K562 (cell line): ENCODE measurements around the gene SPATA13. TPM values are rescaled to one million over a fixed set of nuclear protein-coding genes. Genes with fewer than 3 reads are reported as not detected.

Experiments used
- ATAC-seq: fragments of 200-7000 bp; cut with Tn5 transposase; 3 replicates; pipeline ENCODE4 v1.9.1; 2020; ENCODE audit warnings: moderate library complexity
- BruUV-seq: library from RNA; stranded (reverse); fragments of 400-500 nt; replicated peaks from 2 replicates; lab custom pipeline; 2021; lab: Mats Ljungman, UMichigan
- CTCF ChIA-PET: fragments of 300-600 bp; formaldehyde crosslinking; extraction: SDS; loops from one replicate; lab custom pipeline; 2021; ENCODE audit warnings: low intra/inter-chr PET ratio; lab: Yijun Ruan, JAX
- POLR2A ChIA-PET: fragments of 300-600, 350-650 bp; sonication (Branson Sonifier 250); formaldehyde crosslinking; extraction: SDS; loops from one replicate; lab custom pipeline; 2021; ENCODE audit warnings: antibody characterized with exemption, inconsistent platforms; lab: Yijun Ruan, JAX
- DNase-seq, 4 experiments: peaks; one replicate each; pipeline versions ENCODE4 v3.0.0 to v3.0.0-alpha.2; 2011 to 2018; ENCODE audit warnings: low spot score in 3 of 4, mixed read lengths in 3 of 4; ENCODE audit errors: extremely low read depth in 1 of 4
- FAIRE-seq: peaks from 2 replicates; lab custom pipeline; 2011; peaks lifted over from hg19 to GRCh38; lab: Jason Lieb, UNC
- H2AFZ ChIP-seq: 2 replicates; pipeline ENCODE4 v1.6.0; 2011; ENCODE audit warnings: low read depth, low read length, control low read depth, inconsistent platforms
- H3K27ac ChIP-seq: fragments of 200-600 bp; 3 replicates; pipeline ENCODE4 v1.8.0; 2011; ENCODE audit warnings: low read depth, mild to moderate bottlenecking, control low read depth, inconsistent platforms, low read length, moderate library complexity, mixed read lengths; ENCODE audit errors: extremely low read depth
- H3K27me3 ChIP-seq, 2 experiments: fragments of 300-600 bp in 1 of 2; 2 replicates in 1 of 2; 3 replicates in 1 of 2; pipeline versions ENCODE4 v1.6.0 to v1.8.0; 2011; ENCODE audit warnings: inconsistent platforms in 2 of 2, low read length in 2 of 2, mild to moderate bottlenecking in 1 of 2, mixed read lengths in 1 of 2, moderate library complexity in 1 of 2; ENCODE audit not compliant: control insufficient read depth in 2 of 2, insufficient read depth in 2 of 2
- H3K36me3 ChIP-seq: fragments of 300-600 bp; 3 replicates; pipeline ENCODE4 v1.8.0; 2011; ENCODE audit warnings: mild to moderate bottlenecking, low read length, inconsistent platforms; ENCODE audit not compliant: control insufficient read depth, insufficient read depth
- H3K4me1 ChIP-seq, 2 experiments: fragments of 200-600 bp in 1 of 2; replicated peaks in 1 of 2; 2 replicates in 1 of 2; 3 replicates in 1 of 2; pipeline versions ENCODE4 v1.5.1 to v1.8.0; 2011; ENCODE audit warnings: inconsistent platforms in 2 of 2, low read length in 2 of 2, mild to moderate bottlenecking in 1 of 2, mixed read lengths in 1 of 2, moderate library complexity in 1 of 2; ENCODE audit not compliant: control insufficient read depth in 2 of 2, insufficient read depth in 2 of 2
- H3K4me2 ChIP-seq: 2 replicates; pipeline ENCODE4 v1.6.1; 2011; ENCODE audit warnings: low read length, control low read depth, inconsistent platforms, mixed read lengths; ENCODE audit not compliant: insufficient read depth
- H3K4me3 ChIP-seq: fragments of 200-600 bp; sonication (generic), shearing (Covaris generic); 2 replicates; pipeline ENCODE4 v1.5.1; 2016; ENCODE audit warnings: control low read depth, inconsistent platforms
- H3K79me2 ChIP-seq: fragments of 200-600 bp; 3 replicates; pipeline ENCODE4 v1.8.0; 2011; ENCODE audit warnings: low read length, inconsistent platforms; ENCODE audit not compliant: control insufficient read depth, insufficient read depth
- H3K9ac ChIP-seq, 2 experiments: 2 replicates each; pipeline versions ENCODE4 v1.6.0 to v1.6.1; 2011; ENCODE audit warnings: low read depth in 2 of 2, low read length in 2 of 2, control low read depth in 1 of 2, inconsistent platforms in 1 of 2, mild to moderate bottlenecking in 1 of 2, mixed read lengths in 1 of 2; ENCODE audit not compliant: insufficient read depth in 1 of 2
- H3K9me1 ChIP-seq: one replicate; pipeline ENCODE4 v1.6.0; 2011; ENCODE audit warnings: inconsistent platforms, mild to moderate bottlenecking, low read length, moderate library complexity; ENCODE audit not compliant: control insufficient read depth, insufficient read depth
- H3K9me3 ChIP-seq: replicated peaks from 2 replicates; pipeline ENCODE4 v1.5.1; 2011; ENCODE audit warnings: low read depth, low read length, inconsistent platforms; ENCODE audit not compliant: control insufficient read depth, insufficient read depth
- H4K20me1 ChIP-seq: replicated peaks from 2 replicates; pipeline ENCODE4 v1.6.1; 2011; ENCODE audit warnings: low read length, inconsistent platforms, mixed read lengths; ENCODE audit not compliant: control insufficient read depth, insufficient read depth
- DMBX1 ChIP-seq: fragments of 250-450 bp; sonication (Bioruptor Pico); IDR thresholded peaks from 2 replicates; pipeline ENCODE4 v1.8.0; 2022; ENCODE audit warnings: inconsistent platforms, mild to moderate bottlenecking, moderate library complexity, borderline replicate concordance
- LCOR ChIP-seq: sonication (generic); formaldehyde crosslinking; IDR thresholded peaks from 2 replicates; pipeline ENCODE4 v1.8.0; 2022; ENCODE audit warnings: mild to moderate bottlenecking, missing genetic modification reagents
- NBN ChIP-seq: fragments of 450-650 bp; IDR thresholded peaks from 2 replicates; pipeline ENCODE4 v1.6.1; 2016; ENCODE audit warnings: low read depth, mild to moderate bottlenecking
- SAP30 ChIP-seq: fragments of 200-600 bp; sonication (generic); IDR thresholded peaks from 2 replicates; pipeline ENCODE4 v1.6.1; 2012; ENCODE audit warnings: borderline replicate concordance, low read depth, mild to moderate bottlenecking, moderate library complexity, low read length, control low read depth, inconsistent platforms; ENCODE audit not compliant: insufficient read depth, poor library complexity, severe bottlenecking
- SIN3B ChIP-seq: fragments of 450-650 bp; IDR thresholded peaks from 2 replicates; pipeline ENCODE4 v1.6.1; 2017; ENCODE audit warnings: low read depth, mild to moderate bottlenecking, moderate library complexity
- SNRNP70 ChIP-seq: fragments of 200-400 bp; formaldehyde crosslinking; optimal IDR thresholded peaks from 2 replicates; pipeline ENCODE3; 2017; ENCODE audit warnings: low read depth, low read length
- SUPT5H ChIP-seq: fragments of 450-650 bp; IDR thresholded peaks from 2 replicates; pipeline ENCODE4 v1.6.1; 2016
- ZNF140 ChIP-seq: fragments of 250-450 bp; sonication (Bioruptor Pico); IDR thresholded peaks from 2 replicates; pipeline ENCODE4 v1.8.0; 2021; ENCODE audit warnings: moderate library complexity, mild to moderate bottlenecking, inconsistent platforms
- WGBS: fragments of 100-300 bp; shearing (Covaris generic); methylation state at CpG from one replicate; pipeline ENCODE4 v1.1.6; 2016; ENCODE audit warnings: low coverage, mixed read lengths; ENCODE audit not compliant: insufficient coverage; ENCODE audit errors: missing lambda C conversion rate; 5-methylcytosine and 5-hydroxymethylcytosine counted together
- in situ Hi-C: fragments of 300-500 bp; cut with MboI; formaldehyde crosslinking; loops from 4 replicates; pipeline ENCODE4 v1.15.0; 2018; ENCODE audit warnings: inconsistent platforms, mixed read lengths
- intact Hi-C: fragments of 100-400 bp; cut with micrococcal nuclease; formaldehyde crosslinking; loops from 2 replicates; pipeline ENCODE4 v1.14.2; 2022
- polyA plus RNA-seq, 8 experiments: library from polyadenylated mRNA; depleted of rRNA in 4 of 8; stranded (reverse) in 5 of 8; unstranded in 3 of 8; fragments of >200 nt; fragmentation: Nextera tagmentation in 2 of 8; fragmentation: Illumina TruSeq in 1 of 8; extraction: Ambion mirVana in 2 of 8; extraction: Trizol in 1 of 8; gene quantifications; 2 replicates each; pipeline versions ENCODE4 v1.2.1 to v1.2.3, GENCODE V29; 2011 to 2014; ENCODE audit warnings: inconsistent platforms in 1 of 8, missing spikeins in 1 of 8
- total RNA-seq, 7 experiments: library from RNA; depleted of rRNA in 6 of 7; stranded (reverse); fragments of >200 nt in 6 of 7; fragmentation: Illumina TruSeq in 2 of 7; extraction: Trizol in 2 of 7; gene quantifications; 2 replicates each; pipeline versions ENCODE4 v1.2.1 to v1.2.3, GENCODE V29; 2011 to 2021; ENCODE audit warnings: low replicate concordance in 1 of 7
- TF ChIP-seq, protein P1 (sequence below): fragments of 250-450 bp; sonication (Bioruptor Pico); IDR thresholded peaks from 2 replicates; pipeline ENCODE4 v1.4.0; 2020; ENCODE audit warnings: borderline replicate concordance
- TF ChIP-seq, protein P2 (sequence below), 3 experiments: IDR thresholded peaks in 2 of 3; conservative IDR thresholded peaks in 1 of 3; 2 replicates each; pipeline ENCODE4 v1.5.1; 2011 to 2012; ENCODE audit warnings: low read length in 3 of 3, mild to moderate bottlenecking in 3 of 3, control low read depth in 2 of 3, improper control_type of control experiment in 1 of 3, inconsistent platforms in 1 of 3, low read depth in 1 of 3, mixed read lengths in 1 of 3, moderate library complexity in 1 of 3; ENCODE audit not compliant: insufficient read depth in 2 of 3
- TF ChIP-seq, protein P3 (sequence below), 2 experiments: fragments of 200-800 bp in 1 of 2; sonication (Bioruptor generic) in 1 of 2; sonication (generic) in 1 of 2; formaldehyde crosslinking in 1 of 2; IDR thresholded peaks in 1 of 2; conservative IDR thresholded peaks in 1 of 2; 2 replicates each; pipeline versions ENCODE4 v1.5.0 to v1.6.1; 2016 to 2020; ENCODE audit warnings: missing compliant biosample characterization in 1 of 2, missing genetic modification characterization in 1 of 2, missing genetic modification reagents in 1 of 2

The SPATA13 gene
- total and polyA plus RNA-seq, 9 of the 15 experiments (the other 6 are each of a cell fraction or from before 2014, with no cell fraction given), result 0.08 to 0.99 (median 0.21) TPM; not detected in 2

DNA sequence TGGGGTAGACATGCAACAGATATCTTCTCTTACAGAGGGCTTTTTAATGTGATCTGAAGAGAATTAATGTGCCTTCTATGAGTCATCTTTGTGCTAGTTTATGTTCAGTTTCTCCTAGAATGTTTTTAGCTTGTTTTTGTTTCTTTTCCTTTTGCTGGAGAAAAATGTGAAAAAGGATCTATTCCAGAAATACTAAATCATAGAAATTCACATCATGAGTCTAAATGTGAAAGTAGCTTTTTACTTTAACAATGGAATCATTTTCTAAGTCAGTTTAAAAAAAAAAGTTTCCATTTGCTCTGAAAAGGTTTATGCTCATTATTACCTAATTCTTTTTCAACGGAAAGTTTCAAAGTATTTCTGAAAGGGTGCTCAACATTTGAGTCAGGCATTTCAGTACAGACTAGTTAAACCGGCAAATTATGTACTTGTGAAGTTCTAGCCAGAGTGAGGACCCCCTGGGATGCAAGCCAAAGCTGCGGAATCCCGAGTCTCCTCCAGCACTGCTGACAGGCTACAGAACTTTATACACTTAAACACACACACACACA, 72.9 kb downstream of the SPATA13 start:
- intact Hi-C loops, result no loop called here
- DNase-seq (no peak), ATAC-seq (no peak), FAIRE-seq (no peak)
- no peak overlapping the region for H3K9ac ChIP-seq
- H3K79me2 ChIP-seq, result no peaks in the 10 kb centered on the region
- H3K36me3 ChIP-seq, result no peaks in the 10 kb centered on the region
- in situ Hi-C loops, result loop anchor here (10.0 kb wide), 1 partner anchor 219 kb away; no protein-coding TSS in a partner anchor
- no peaks in the 10 kb centered on the region for H4K20me1 ChIP-seq
- no peaks in the 10 kb centered on the region for H3K9me1 ChIP-seq
- no peak overlapping the region for H2AFZ ChIP-seq
- no peak overlapping the region for H3K4me2 ChIP-seq
- POLR2A ChIA-PET, result no interaction called here
- H3K27me3 ChIP-seq, result no peaks in the 10 kb centered on the region
- H3K4me3 ChIP-seq, result no peak overlapping the region
- no TSS peak for BruUV-seq
- TF ChIP-seq, protein P1, sequence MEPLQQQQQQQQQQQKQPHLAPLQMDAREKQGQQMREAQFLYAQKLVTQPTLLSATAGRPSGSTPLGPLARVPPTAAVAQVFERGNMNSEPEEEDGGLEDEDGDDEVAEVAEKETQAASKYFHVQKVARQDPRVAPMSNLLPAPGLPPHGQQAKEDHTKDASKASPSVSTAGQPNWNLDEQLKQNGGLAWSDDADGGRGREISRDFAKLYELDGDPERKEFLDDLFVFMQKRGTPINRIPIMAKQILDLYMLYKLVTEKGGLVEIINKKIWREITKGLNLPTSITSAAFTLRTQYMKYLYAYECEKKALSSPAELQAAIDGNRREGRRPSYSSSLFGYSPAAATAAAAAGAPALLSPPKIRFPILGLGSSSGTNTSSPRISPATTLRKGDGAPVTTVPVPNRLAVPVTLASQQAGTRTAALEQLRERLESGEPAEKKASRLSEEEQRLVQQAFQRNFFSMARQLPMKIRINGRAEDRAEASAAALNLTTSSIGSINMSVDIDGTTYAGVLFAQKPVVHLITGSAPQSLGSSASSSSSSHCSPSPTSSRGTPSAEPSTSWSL (CRISPR knock-in tag), result no peak
- no peak for TF ChIP-seq SNRNP70
- no peak for TF ChIP-seq SUPT5H
- TF ChIP-seq, protein P2, sequence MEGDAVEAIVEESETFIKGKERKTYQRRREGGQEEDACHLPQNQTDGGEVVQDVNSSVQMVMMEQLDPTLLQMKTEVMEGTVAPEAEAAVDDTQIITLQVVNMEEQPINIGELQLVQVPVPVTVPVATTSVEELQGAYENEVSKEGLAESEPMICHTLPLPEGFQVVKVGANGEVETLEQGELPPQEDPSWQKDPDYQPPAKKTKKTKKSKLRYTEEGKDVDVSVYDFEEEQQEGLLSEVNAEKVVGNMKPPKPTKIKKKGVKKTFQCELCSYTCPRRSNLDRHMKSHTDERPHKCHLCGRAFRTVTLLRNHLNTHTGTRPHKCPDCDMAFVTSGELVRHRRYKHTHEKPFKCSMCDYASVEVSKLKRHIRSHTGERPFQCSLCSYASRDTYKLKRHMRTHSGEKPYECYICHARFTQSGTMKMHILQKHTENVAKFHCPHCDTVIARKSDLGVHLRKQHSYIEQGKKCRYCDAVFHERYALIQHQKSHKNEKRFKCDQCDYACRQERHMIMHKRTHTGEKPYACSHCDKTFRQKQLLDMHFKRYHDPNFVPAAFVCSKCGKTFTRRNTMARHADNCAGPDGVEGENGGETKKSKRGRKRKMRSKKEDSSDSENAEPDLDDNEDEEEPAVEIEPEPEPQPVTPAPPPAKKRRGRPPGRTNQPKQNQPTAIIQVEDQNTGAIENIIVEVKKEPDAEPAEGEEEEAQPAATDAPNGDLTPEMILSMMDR (IDR thresholded peaks at IDR 0.05 in 2 of 3, conservative IDR thresholded peaks at IDR 0.05 in 1 of 3; ENCODE audit: insufficient read depth in 2 of 3, low read depth in 1 of 3, low read length in 3 of 3), result no peak
- TF ChIP-seq, protein P3, sequence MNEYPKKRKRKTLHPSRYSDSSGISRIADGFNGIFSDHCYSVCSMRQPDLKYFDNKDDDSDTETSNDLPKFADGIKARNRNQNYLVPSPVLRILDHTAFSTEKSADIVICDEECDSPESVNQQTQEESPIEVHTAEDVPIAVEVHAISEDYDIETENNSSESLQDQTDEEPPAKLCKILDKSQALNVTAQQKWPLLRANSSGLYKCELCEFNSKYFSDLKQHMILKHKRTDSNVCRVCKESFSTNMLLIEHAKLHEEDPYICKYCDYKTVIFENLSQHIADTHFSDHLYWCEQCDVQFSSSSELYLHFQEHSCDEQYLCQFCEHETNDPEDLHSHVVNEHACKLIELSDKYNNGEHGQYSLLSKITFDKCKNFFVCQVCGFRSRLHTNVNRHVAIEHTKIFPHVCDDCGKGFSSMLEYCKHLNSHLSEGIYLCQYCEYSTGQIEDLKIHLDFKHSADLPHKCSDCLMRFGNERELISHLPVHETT (CRISPR knock-in tag; conservative IDR thresholded peaks at IDR 0.05 in 1 of 2, IDR thresholded peaks at IDR 0.05 in 1 of 2), result no peak
- no peak for TF ChIP-seq DMBX1 (CRISPR knock-in tag)
- TF ChIP-seq ZNF140 (CRISPR knock-in tag), result no peak
- no peak for TF ChIP-seq SAP30
- no peak for TF ChIP-seq LCOR (CRISPR knock-in tag)
- TF ChIP-seq NBN, result no peak
- no peak for TF ChIP-seq SIN3B
- WGBS, result 0% methylated on average over 3 of the region's 4 CpGs
- H3K4me1 ChIP-seq, result no peaks in the 10 kb centered on the region
- CTCF ChIA-PET, result no interaction called here
- H3K9me3 ChIP-seq, result no peaks in the 10 kb centered on the region
- H3K27ac ChIP-seq, result no peak overlapping the region
